H1 (cell line): ENCODE measurements around the gene CCDC40. TPM values are rescaled to one million over a fixed set of nuclear protein-coding genes. Genes with fewer than 3 reads are reported as not detected.

Experiments
- CTCF ChIA-PET: fragments of 300-600 bp; sonication (Branson Sonifier 250); formaldehyde crosslinking; loops from one replicate; lab custom pipeline; 2021; ENCODE audit not compliant: partially characterized antibody; lab: Charles Lee
- POLR2A ChIA-PET: fragments of 300-600 bp; sonication (Branson Sonifier 250); formaldehyde crosslinking; loops from one replicate; lab custom pipeline; 2021; ENCODE audit warnings: inconsistent platforms; ENCODE audit not compliant: partially characterized antibody; lab: Charles Lee
- DNase-seq, 2 experiments: peaks; one replicate each; pipeline versions ENCODE4 v3.0.0 to v3.0.0-alpha.2; 2010 to 2022; ENCODE audit warnings: low spot score in 2 of 2, low read depth in 1 of 2, mixed read lengths in 1 of 2
- FAIRE-seq: peaks from 2 replicates; lab custom pipeline; 2011; peaks lifted over from hg19 to GRCh38; lab: Jason Lieb, UNC
- H2AFZ ChIP-seq: 2 replicates; pipeline ENCODE4 v1.8.1; 2012; ENCODE audit warnings: low read length, inconsistent platforms
- H2AK5ac ChIP-seq: 2 replicates; pipeline ENCODE4 v1.6.1; 2013; ENCODE audit warnings: low read depth, low read length
- H2BK120ac ChIP-seq: replicated peaks from 2 replicates; pipeline ENCODE3; 2013; ENCODE audit warnings: low read depth, low read length, inconsistent platforms
- H2BK12ac ChIP-seq: 2 replicates; pipeline ENCODE4 v1.6.1; 2013; ENCODE audit warnings: low read depth, low read length
- H2BK15ac ChIP-seq: 2 replicates; pipeline ENCODE4 v1.6.1; 2013; ENCODE audit warnings: low read length
- H2BK20ac ChIP-seq: 2 replicates; pipeline ENCODE4 v1.6.1; 2013; ENCODE audit warnings: low read length
- H2BK5ac ChIP-seq: 2 replicates; pipeline ENCODE4 v1.6.1; 2013; ENCODE audit warnings: low read depth, low read length
- H3K14ac ChIP-seq: 2 replicates; pipeline ENCODE4 v1.6.1; 2013; ENCODE audit warnings: inconsistent platforms; ENCODE audit not compliant: insufficient read length
- H3K18ac ChIP-seq: 2 replicates; pipeline ENCODE4 v1.6.1; 2013; ENCODE audit warnings: low read length; ENCODE audit errors: extremely low read depth
- H3K23ac ChIP-seq: 2 replicates; pipeline ENCODE4 v1.6.1; 2013; ENCODE audit warnings: inconsistent platforms; ENCODE audit not compliant: insufficient read length
- H3K23me2 ChIP-seq: 2 replicates; pipeline ENCODE4 v1.6.1; 2013; ENCODE audit warnings: low read depth, low read length
- H3K27ac ChIP-seq: 2 replicates; pipeline ENCODE4 v1.6.1; 2011; ENCODE audit warnings: low read depth, low read length, inconsistent platforms
- H3K27me3 ChIP-seq, 4 experiments: replicated peaks in 1 of 4; 1 replicate in 1 of 4; 2 replicates in 3 of 4; pipeline versions ENCODE4 v1.6.1 to v1.8.1; 2011 to 2013; ENCODE audit warnings: low read length in 3 of 4, mild to moderate bottlenecking in 3 of 4, inconsistent platforms in 2 of 4, mixed read lengths in 2 of 4, moderate library complexity in 1 of 4; ENCODE audit not compliant: control insufficient read depth in 3 of 4, insufficient read depth in 3 of 4; ENCODE audit errors: extremely low read depth in 1 of 4
- H3K36me3 ChIP-seq, 4 experiments: 2 replicates each; pipeline versions ENCODE4 v1.6.1 to v1.8.1; 2011 to 2013; ENCODE audit warnings: mild to moderate bottlenecking in 4 of 4, low read length in 3 of 4, moderate library complexity in 2 of 4, control low read depth in 1 of 4, inconsistent platforms in 1 of 4; ENCODE audit not compliant: insufficient read depth in 4 of 4, control insufficient read depth in 2 of 4
- H3K4ac ChIP-seq: replicated peaks from 2 replicates; pipeline ENCODE3; 2013; ENCODE audit warnings: low read length, low read depth, mixed read lengths, inconsistent platforms; ENCODE audit not compliant: insufficient read length
- H3K4me1 ChIP-seq, 4 experiments: replicated peaks in 1 of 4; 1 replicate in 1 of 4; 2 replicates in 3 of 4; pipeline versions ENCODE4 v1.6.1 to v1.8.1; 2011 to 2013; ENCODE audit warnings: low read length in 3 of 4, inconsistent platforms in 2 of 4, mixed read lengths in 1 of 4; ENCODE audit not compliant: insufficient read depth in 4 of 4, control insufficient read depth in 3 of 4
- H3K4me2 ChIP-seq, 2 experiments: 2 replicates each; pipeline versions ENCODE4 v1.6.1 to v1.8.1; 2011 to 2013; ENCODE audit warnings: low read depth in 2 of 2, low read length in 2 of 2, control low read depth in 1 of 2, inconsistent platforms in 1 of 2, mild to moderate bottlenecking in 1 of 2; ENCODE audit not compliant: insufficient read depth in 1 of 2
- H3K4me3 ChIP-seq, 4 experiments: fragments of 200-600, 300-600 bp in 1 of 4; sonication (generic), shearing (Covaris generic), sonication (Bioruptor Twin) in 1 of 4; 2 replicates each; pipeline versions ENCODE4 v1.5.1 to v1.8.1; 2011 to 2016; ENCODE audit warnings: low read length in 4 of 4, low read depth in 3 of 4, control low read depth in 2 of 4, inconsistent platforms in 2 of 4, mild to moderate bottlenecking in 2 of 4, mixed read lengths in 1 of 4, moderate library complexity in 1 of 4; ENCODE audit not compliant: insufficient read depth in 2 of 4; ENCODE audit errors: extremely low read depth in 1 of 4
- H3K56ac ChIP-seq: replicated peaks from 2 replicates; pipeline ENCODE3; 2013; ENCODE audit warnings: low read depth, mild to moderate bottlenecking, mixed read lengths, low read length, inconsistent platforms; ENCODE audit not compliant: insufficient read length
- H3K79me1 ChIP-seq: 2 replicates; pipeline ENCODE4 v1.6.1; 2013; ENCODE audit warnings: low read depth, low read length, control low read depth
- H3K79me2 ChIP-seq, 2 experiments: 2 replicates each; pipeline versions ENCODE4 v1.6.1 to v1.8.1; 2012 to 2013; ENCODE audit warnings: low read length in 2 of 2, mild to moderate bottlenecking in 2 of 2, inconsistent platforms in 1 of 2; ENCODE audit not compliant: insufficient read depth in 2 of 2, control insufficient read depth in 1 of 2
- H3K9ac ChIP-seq, 4 experiments: replicated peaks in 1 of 4; 1 replicate in 1 of 4; 2 replicates in 3 of 4; pipeline versions ENCODE4 v1.6.1 to v1.8.1; 2011 to 2013; ENCODE audit warnings: low read depth in 3 of 4, low read length in 3 of 4, control low read depth in 2 of 4, mild to moderate bottlenecking in 2 of 4, moderate library complexity in 2 of 4, inconsistent platforms in 1 of 4; ENCODE audit errors: extremely low read depth in 1 of 4
- H3K9me3 ChIP-seq, 2 experiments: 2 replicates each; pipeline versions ENCODE4 v1.6.1 to v1.8.1; 2012 to 2013; ENCODE audit warnings: mild to moderate bottlenecking in 2 of 2, moderate library complexity in 2 of 2, control low read depth in 1 of 2, inconsistent platforms in 1 of 2, low read depth in 1 of 2, low read length in 1 of 2, mixed read lengths in 1 of 2; ENCODE audit not compliant: insufficient read depth in 2 of 2
- H4K20me1 ChIP-seq, 2 experiments: replicated peaks in 1 of 2; 2 replicates each; pipeline versions ENCODE3 to v1.8.1; 2011 to 2013; ENCODE audit warnings: inconsistent platforms in 2 of 2, low read length in 2 of 2, mild to moderate bottlenecking in 1 of 2; ENCODE audit not compliant: insufficient read depth in 2 of 2, control insufficient read depth in 1 of 2
- H4K5ac ChIP-seq: 2 replicates; pipeline ENCODE4 v1.6.1; 2013; ENCODE audit warnings: low read length, low read depth, mixed read lengths, inconsistent platforms; ENCODE audit not compliant: insufficient read length
- H4K8ac ChIP-seq: 2 replicates; pipeline ENCODE4 v1.8.0; 2013; ENCODE audit warnings: mild to moderate bottlenecking, moderate library complexity, low read length, inconsistent platforms; ENCODE audit not compliant: insufficient read depth; ENCODE audit errors: extremely low read depth
- H4K91ac ChIP-seq: replicated peaks from 2 replicates; pipeline ENCODE3; 2013; ENCODE audit warnings: low read length, mixed read lengths, inconsistent platforms; ENCODE audit not compliant: insufficient read length
- CHD1 ChIP-seq: IDR thresholded peaks from 2 replicates; pipeline ENCODE4 v1.6.1; 2012; ENCODE audit warnings: low read depth, low read length, improper control_type of control experiment
- HDAC6 ChIP-seq: IDR thresholded peaks from one replicate; pipeline ENCODE4 v1.7.1; 2012; ENCODE audit warnings: low read depth, mild to moderate bottlenecking, inconsistent platforms, low read length, moderate library complexity
- JUN ChIP-seq: IDR thresholded peaks from 2 replicates; pipeline ENCODE4 v1.6.1; 2011; ENCODE audit warnings: low read depth, mild to moderate bottlenecking, improper control_type of control experiment, low read length
- KDM5A ChIP-seq: fragments of 200-600 bp; IDR thresholded peaks from 2 replicates; pipeline ENCODE4 v1.7.1; 2012; ENCODE audit warnings: mild to moderate bottlenecking, low read length, inconsistent platforms, mixed read lengths
- MAFK ChIP-seq: IDR thresholded peaks from 2 replicates; pipeline ENCODE4 v1.6.1; 2012; ENCODE audit warnings: low read depth, mild to moderate bottlenecking, improper control_type of control experiment, low read length
- RXRA ChIP-seq: IDR thresholded peaks from 2 replicates; pipeline ENCODE4 v1.6.1; 2011; ENCODE audit warnings: low read depth, mild to moderate bottlenecking, low read length, moderate library complexity; ENCODE audit not compliant: insufficient read depth
- SIN3A ChIP-seq, 2 experiments: IDR thresholded peaks in 1 of 2; conservative IDR thresholded peaks in 1 of 2; 2 replicates each; pipeline ENCODE4 v1.6.1; 2011 to 2012; ENCODE audit warnings: low read length in 2 of 2, improper control_type of control experiment in 1 of 2, low read depth in 1 of 2, mild to moderate bottlenecking in 1 of 2
- SIX5 ChIP-seq: IDR thresholded peaks from 2 replicates; pipeline ENCODE4 v1.6.1; 2011; ENCODE audit warnings: mild to moderate bottlenecking, low read depth, low read length
- SP4 ChIP-seq: IDR thresholded peaks from 2 replicates; pipeline ENCODE4 v1.6.1; 2012; ENCODE audit warnings: low read length, inconsistent platforms
- YY1 ChIP-seq: IDR thresholded peaks from 2 replicates; pipeline ENCODE4 v1.6.1; 2011; ENCODE audit warnings: low read depth, mild to moderate bottlenecking, low read length
- WGBS, 2 experiments: shearing (Covaris generic) in 1 of 2; methylation state at CpG; one replicate each; pipeline versions ENCODE4 v1.1.6 to v1.1.7; 2013 to 2015; ENCODE audit warnings: low lambda C conversion rate in 2 of 2, mixed read lengths in 2 of 2, inconsistent platforms in 1 of 2, low coverage in 1 of 2, missing lambda C conversion rate in 1 of 2; ENCODE audit not compliant: insufficient replicate concordance in 2 of 2, insufficient coverage in 1 of 2, insufficient read length in 1 of 2; ENCODE audit errors: extremely low coverage in 1 of 2, missing lambda C conversion rate in 1 of 2; 5-methylcytosine and 5-hydroxymethylcytosine counted together
- polyA plus RNA-seq, 7 experiments: library from polyadenylated mRNA; depleted of rRNA in 3 of 7; stranded (reverse) in 5 of 7; unstranded in 2 of 7; fragments of >200 nt in 5 of 7; fragments of 200-250 nt in 2 of 7; gene quantifications; 1 replicate in 5 of 7; 2 replicates in 1 of 7; 4 replicates in 1 of 7; pipeline versions ENCODE4 v1.2.1 to v1.2.3, GENCODE V29; 2011 to 2013; ENCODE audit warnings: missing spikeins in 2 of 7, mixed read lengths in 2 of 7
- total RNA-seq: library from RNA; stranded (reverse); fragmentation: NEBNext Ultra II Directional; extraction: Animal tissue kit (Norgen Biotek cat#: 25700); gene quantifications from 2 replicates; pipeline ENCODE4 v1.2.1, GENCODE V29; 2021
- TF ChIP-seq, protein P1 (sequence below): IDR thresholded peaks from 2 replicates; pipeline ENCODE4 v1.6.1; 2012; ENCODE audit warnings: inconsistent platforms
- TF ChIP-seq, protein P2 (sequence below): IDR thresholded peaks from 2 replicates; pipeline ENCODE4 v1.6.1; 2011; ENCODE audit warnings: low read depth, mild to moderate bottlenecking, low read length; ENCODE audit not compliant: insufficient read depth

The CCDC40 gene
- total and polyA plus RNA-seq, 2 of the 8 experiments (the other 6 are each of a cell fraction or from before 2014, with no cell fraction given) = 4.1 to 11.5 TPM

DNA sequence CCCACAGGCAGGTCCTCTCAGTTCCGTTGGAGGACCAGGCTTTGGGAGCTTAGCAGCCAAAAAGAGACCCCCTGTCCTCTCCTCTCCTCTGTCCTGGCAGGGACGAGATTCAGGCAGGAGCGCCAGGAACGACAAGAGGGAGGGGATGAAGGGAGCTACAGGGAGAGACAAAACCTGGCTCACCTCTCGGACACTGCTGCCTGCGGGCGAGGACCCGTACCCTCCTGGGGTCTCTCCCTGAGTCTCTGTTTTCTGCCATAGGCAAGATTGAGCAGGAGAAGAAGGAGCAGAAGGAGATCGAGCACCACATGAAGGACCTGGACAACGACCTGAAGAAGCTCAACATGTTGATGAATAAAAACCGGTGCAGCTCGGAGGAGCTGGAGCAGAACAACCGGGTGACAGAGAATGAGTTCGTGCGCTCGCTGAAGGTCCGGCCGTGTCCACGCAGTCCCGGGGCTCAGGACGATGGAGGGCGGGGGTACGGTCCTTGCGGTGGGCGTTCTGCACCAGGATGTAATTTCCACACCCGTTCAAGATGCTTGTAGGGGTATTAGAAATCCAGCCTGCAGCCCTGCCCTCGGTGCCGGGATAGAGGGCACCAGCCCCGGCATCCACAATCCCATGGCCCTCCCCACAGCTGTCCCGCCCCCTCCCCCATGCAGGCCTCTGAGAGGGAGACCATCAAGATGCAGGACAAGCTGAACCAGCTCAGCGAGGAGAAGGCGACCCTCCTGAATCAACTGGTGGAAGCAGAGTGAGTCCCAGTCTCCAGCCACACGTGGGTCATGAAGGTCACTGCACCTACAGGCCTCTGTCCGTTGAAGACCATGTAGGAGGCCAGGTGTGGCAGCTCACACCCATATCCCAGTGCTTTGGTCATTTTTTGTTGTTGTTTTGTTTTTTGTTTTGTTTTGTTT lies 51.2 kb downstream of the CCDC40 start:
- H4K5ac ChIP-seq = no peak overlapping the region
- no peak overlapping the region for H4K8ac ChIP-seq
- no peak for FAIRE-seq
- DNase-seq = no peak
- H3K9ac ChIP-seq = no peak overlapping the region
- H3K79me1 ChIP-seq = no peaks in the 10 kb centered on the region
- TF ChIP-seq RXRA (no peak), CHD1 (no peak), JUN (no peak), SIX5 (no peak), MAFK (no peak), KDM5A (no peak), HDAC6 (no peak), SIN3A (conservative IDR thresholded peaks at IDR 0.05 in 1 of 2, IDR thresholded peaks at IDR 0.05 in 1 of 2; ENCODE audit: low read depth in 1 of 2, low read length in 2 of 2) (no peak), YY1 (no peak), SP4 (no peak)
- TF ChIP-seq, protein P1, sequence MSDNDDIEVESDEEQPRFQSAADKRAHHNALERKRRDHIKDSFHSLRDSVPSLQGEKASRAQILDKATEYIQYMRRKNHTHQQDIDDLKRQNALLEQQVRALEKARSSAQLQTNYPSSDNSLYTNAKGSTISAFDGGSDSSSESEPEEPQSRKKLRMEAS = no peak
- TF ChIP-seq, protein P2, sequence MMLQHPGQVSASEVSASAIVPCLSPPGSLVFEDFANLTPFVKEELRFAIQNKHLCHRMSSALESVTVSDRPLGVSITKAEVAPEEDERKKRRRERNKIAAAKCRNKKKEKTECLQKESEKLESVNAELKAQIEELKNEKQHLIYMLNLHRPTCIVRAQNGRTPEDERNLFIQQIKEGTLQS = no peak
- TF ChIP-seq, all 59 proteins: peak for 0
- H4K91ac ChIP-seq = no peak overlapping the region
- 87% methylated on average over 33 of the region's 34 CpGs; no CpG with 5 or more reads in 1 of the 2 experiments for WGBS, 2 experiments
- no peaks in the 10 kb centered on the region for H3K23me2 ChIP-seq
- ChIA-PET CTCF (interaction anchor here (0.6 to 3.3 kb wide), 13 partner anchors 11 to 109 kb away, joined by 3 to 20 read pairs (median 4); partner anchors contain the start of gene GAA), POLR2A (interaction anchor here (0.6 to 2.2 kb wide), 4 partner anchors 17 to 1102 kb away, joined by 3 to 8 read pairs (median 5); no protein-coding TSS in a partner anchor)
- H3K18ac ChIP-seq = no peak overlapping the region
- H3K27me3 ChIP-seq = no peaks in the 10 kb centered on the region
- no peak overlapping the region for H2BK5ac ChIP-seq
- H2BK12ac ChIP-seq = no peak overlapping the region
- H3K4me3 ChIP-seq = no peak overlapping the region
- H3K27ac ChIP-seq = no peak overlapping the region
- no peaks in the 10 kb centered on the region; a peak in 2 of 7 replicates for H3K4me1 ChIP-seq
- H2BK15ac ChIP-seq = no peak overlapping the region
- H3K56ac ChIP-seq = no peak overlapping the region
- H2BK20ac ChIP-seq = no peak overlapping the region
- H2AK5ac ChIP-seq = no peak overlapping the region
- no peak overlapping the region for H2AFZ ChIP-seq
- H3K14ac ChIP-seq = no peak overlapping the region
- no peaks in the 10 kb centered on the region for H3K36me3 ChIP-seq
- no peak overlapping the region for H3K4ac ChIP-seq
- no peaks in the 10 kb centered on the region for H3K9me3 ChIP-seq
- no peak overlapping the region for H2BK120ac ChIP-seq
- H4K20me1 ChIP-seq = no peaks in the 10 kb centered on the region
- H3K4me2 ChIP-seq = no peak overlapping the region
- no peak overlapping the region for H3K23ac ChIP-seq
- no peaks in the 10 kb centered on the region for H3K79me2 ChIP-seq
